ENCODE data around the gene TYSND1.

DNA sequence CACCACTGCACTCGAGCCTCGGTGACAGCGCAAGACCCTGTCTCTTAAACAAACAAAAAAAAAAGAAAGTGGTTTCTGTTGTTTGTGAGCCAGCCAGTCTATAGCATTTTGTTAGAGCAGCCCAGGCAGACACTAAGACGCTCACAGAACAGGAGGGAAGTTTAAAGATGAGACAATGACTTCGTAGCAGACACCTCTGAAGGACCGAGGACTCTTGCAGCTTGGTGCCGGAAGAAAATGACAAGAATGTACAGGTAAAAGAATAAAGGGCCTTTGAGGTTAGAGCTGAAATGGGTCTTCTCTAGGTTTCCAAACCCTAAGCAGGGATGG lies 54.1 kb downstream of the TYSND1 start:
- TF ChIP-seq, protein P1, sequence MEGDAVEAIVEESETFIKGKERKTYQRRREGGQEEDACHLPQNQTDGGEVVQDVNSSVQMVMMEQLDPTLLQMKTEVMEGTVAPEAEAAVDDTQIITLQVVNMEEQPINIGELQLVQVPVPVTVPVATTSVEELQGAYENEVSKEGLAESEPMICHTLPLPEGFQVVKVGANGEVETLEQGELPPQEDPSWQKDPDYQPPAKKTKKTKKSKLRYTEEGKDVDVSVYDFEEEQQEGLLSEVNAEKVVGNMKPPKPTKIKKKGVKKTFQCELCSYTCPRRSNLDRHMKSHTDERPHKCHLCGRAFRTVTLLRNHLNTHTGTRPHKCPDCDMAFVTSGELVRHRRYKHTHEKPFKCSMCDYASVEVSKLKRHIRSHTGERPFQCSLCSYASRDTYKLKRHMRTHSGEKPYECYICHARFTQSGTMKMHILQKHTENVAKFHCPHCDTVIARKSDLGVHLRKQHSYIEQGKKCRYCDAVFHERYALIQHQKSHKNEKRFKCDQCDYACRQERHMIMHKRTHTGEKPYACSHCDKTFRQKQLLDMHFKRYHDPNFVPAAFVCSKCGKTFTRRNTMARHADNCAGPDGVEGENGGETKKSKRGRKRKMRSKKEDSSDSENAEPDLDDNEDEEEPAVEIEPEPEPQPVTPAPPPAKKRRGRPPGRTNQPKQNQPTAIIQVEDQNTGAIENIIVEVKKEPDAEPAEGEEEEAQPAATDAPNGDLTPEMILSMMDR (IDR thresholded peaks at IDR 0.05), result no peak
- TF ChIP-seq ZFX (IDR thresholded peaks at IDR 0.05; ENCODE audit: borderline replicate concordance), result no peak
